NCI-H2196 (cell line): Measurements from ENCODE around the gene LRRC2.
"Not testable (repeated sequence)": the region's sequence is repeated elsewhere in the genome, so short reads cannot be mapped to it uniquely, and the experiment has no call there.

ENCODE experiments used
- DNase-seq: peaks from one replicate; lab custom pipeline; 2025; ENCODE audit not compliant: unreplicated experiment; lab: John Stamatoyannopoulos, UW

The LRRC2 gene

DNA sequence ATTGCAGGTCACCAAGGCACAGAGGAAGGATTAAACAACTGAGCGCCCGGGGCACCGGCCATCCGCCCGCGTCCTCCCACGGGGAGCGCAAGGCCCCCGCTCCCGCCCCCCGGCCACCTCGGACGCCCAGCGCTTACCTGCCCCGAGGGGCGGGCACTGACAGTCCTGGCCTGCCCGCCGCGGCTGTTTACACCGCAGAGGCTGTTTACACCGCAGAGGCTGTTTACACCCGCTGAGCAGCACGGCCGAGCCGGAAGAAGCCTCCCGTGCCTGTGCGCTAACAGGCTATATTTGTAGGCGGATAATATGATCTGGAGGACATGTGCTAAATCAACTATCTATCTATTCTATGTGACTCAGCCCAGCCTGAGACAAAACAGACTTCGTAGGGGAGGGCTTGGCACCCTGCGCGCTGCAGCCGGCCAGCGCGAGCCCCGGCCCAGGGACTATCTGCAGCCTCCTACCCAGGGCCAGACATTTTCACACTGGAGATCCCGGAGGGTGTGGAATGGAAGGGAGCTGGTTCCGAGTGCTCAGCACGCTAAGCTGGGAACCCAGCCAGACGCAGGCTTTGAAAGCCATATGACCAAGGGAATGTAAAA is at the start of gene LRRC2:
Gene LRRC2 (minus strand): TSS at position 263 of the 602 bp plus-strand sequence. CDS start 14,711 bp downstream, outside the sequence.
- no peak for DNase-seq

DNA sequence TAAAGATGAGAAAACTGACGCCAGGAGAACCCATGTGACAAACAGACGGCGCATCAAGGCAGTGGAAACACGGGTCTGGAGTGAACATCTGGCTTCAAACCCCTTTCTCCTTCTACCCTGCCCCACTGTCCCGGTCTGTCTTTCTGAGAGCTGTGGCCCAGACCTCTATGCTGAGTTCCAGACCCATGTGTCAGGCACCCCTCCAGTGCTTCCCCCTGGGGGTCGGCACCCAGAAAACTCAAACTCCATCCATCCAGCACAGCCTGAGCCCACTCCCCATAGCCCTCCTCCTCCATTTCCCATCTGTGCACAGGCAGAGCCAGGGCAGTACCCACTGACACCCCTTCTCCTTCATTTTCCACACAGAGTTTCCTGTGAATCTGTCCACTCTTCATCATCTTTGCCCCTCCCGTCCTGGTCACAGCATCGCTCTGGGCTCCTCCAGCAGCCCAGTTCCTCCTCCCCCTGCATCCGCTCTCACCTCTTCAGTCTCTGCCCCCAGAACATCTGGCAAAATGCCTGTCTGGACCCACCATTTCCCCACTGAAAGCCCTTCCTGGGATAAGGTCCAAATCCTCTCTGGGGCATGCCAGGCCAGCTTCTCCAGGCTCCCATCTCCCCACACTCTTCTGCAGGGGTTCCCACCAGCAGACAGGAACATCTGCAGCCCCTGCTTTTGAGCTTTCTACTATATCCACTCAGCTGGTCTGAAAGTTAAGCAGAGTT is 49.1 kb upstream of the LRRC2 start:
- DNase-seq = no peak

DNA sequence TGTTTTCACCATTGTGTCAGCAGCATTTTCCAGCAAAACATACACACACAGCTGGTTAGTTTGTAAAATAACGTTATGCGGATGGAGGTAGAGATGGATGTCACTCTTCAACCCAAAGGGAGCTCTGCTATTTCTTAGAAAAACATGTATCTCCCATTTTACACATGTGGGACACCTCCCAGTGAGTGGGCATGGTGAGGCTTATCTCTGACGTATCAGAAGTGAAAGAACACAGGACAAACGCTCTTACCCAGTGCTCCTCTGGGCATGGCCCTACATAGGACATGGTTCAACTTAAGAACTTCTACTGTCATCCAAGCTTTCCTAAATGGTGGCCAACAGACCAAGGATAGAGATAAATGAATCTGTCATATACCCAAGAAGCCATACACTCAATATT is 48.3 kb upstream of the LRRC2 start:
- DNase-seq = no peak

- DNase-seq = no peak
Observed at GRCh38 chr3:46613313-46614005, 47.4 kb upstream of the LRRC2 start.

GRCh38 chr3:46612324-46612723 is 46.2 kb upstream of the LRRC2 start, which contains the start of gene FAM240A:
Gene FAM240A, plus strand, starts transcription at chr3:46612525. Its CDS starts 159 bp downstream, at chr3:46612684.
- no peak for DNase-seq

DNA sequence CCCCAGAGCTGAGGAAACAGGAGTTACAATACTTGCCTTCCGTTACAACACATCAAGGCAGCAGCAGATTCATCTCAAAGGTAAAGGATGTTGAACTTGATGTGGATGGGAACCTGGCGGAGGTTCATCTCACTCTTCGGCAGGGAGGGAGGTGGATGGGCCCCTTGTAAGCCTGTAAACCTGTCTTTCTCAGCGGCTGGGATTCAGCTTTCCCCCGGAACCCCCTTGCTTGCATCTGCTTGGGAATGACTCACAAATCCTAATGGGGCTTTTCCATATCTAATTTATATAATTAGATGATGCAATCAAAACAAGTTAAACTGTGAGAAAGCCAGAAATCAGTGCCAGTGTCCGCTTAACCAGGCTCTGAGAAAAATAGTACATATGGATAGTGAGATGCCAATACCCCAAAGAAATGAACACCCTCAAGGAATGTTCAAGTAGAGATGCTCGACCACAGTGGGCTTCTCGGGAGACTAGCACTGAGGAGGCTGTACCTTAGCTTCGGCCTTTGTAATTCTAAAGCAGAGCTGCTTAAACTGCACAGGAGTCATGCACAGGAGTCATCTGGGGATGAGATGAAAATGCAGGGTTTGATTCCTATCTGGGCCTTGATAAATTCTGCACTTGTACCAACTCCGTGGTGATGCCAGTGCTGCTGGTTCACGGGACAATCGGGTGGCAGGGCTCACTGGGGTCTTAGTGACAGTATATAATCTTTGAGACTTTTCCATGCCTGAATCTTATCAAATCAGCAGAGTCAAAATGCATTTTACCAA is 44.0 kb upstream of the LRRC2 start:
- DNase-seq = no peak

DNA sequence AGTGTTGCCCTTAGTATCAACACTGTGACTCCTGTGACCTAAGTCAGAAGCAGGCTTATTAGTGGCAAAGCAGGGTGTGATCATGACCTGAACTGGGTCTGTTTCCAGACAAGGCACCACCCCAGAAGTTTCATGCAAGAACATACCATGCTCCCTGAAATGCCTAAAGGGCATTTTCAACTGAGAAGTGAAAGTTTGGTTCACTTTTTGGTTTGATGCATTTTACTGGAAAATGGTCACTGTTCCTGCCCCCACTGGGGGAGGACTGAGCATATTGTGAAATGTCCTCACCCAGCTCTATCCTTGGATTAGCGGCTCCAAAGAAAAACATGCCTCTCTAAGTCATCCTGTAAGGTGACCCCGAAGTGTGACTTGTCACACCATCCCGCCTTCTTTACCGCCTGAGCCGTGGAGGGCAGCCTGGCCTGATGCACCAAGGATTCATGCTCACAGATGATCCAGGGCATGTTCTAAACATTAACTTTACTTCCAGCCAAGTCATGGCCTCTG is 43.2 kb upstream of the LRRC2 start:
- no peak for DNase-seq

- no peak for DNase-seq
Observed at GRCh38 chr3:46607603-46608028, 41.5 kb upstream of the LRRC2 start.

- DNase-seq = no peak
Observed at GRCh38 chr3:46604127-46604526, 38.0 kb upstream of the LRRC2 start.

DNA sequence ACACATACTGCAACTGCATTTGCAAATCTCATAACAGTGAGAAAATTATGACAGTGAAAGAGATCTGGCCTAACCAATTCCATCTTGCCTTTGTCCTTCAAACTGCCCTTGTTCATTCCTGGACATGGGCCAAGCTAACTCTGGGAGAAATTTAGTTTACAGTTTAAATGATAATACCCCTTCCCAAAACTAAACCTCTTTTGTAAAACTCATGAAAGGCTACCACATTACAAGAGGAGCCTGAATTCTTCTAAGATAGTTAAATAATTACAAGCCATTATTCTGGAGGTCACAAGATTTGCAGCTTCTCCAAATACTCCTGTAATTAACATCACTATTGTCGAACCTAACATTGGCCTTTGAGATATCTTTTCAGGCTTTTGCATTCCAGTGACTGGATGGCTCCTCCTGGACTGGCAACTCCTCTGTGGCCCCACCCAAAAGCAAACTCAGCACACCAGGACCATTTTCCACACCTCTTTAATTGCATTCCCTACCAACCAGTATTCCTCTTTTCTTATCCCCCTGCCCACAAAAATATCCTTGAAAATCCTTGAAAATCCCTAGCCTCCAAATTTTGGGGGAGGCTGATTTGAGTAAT is 37.4 kb upstream of the LRRC2 start:
- DNase-seq = no peak

- DNase-seq = no peak
Observed at GRCh38 chr3:46599590-46599989, 33.5 kb upstream of the LRRC2 start.

- no peak for DNase-seq
Observed at GRCh38 chr3:46595819-46596314, 29.8 kb upstream of the LRRC2 start.

- DNase-seq = no peak
Observed at GRCh38 chr3:46594723-46595122, 28.6 kb upstream of the LRRC2 start.

GRCh38 chr3:46593979-46594378 is 27.9 kb upstream of the LRRC2 start:
- DNase-seq = no peak

GRCh38 chr3:46593274-46593862 is 27.3 kb upstream of the LRRC2 start:
- DNase-seq = no peak

GRCh38 chr3:46587268-46587667 is 21.2 kb upstream of the LRRC2 start:
- DNase-seq = not testable (repeated sequence)

DNA sequence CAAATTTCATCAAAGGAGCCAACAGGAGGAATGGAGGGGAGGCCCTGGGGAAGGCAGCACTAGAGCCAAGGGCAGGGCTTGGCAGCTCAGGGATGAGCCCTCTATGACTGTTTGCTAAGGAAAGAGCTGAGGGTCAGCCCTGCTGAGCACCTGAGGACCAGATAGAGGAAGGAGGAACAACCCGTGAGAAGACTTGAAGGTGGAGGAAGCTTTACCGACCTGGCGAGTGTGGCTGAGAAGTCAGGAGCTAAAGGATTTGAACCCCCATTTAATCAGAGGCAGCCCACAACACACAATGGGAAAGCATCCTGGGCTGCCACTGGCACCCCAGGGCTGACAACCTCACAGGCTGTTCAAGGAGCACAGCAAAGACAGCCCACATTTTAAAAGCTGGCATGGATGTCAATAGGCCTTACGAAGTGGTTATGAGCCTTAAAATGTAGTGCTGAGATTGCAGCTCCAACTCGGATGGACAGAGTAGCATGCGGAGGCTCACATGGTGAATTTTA is 20.7 kb upstream of the LRRC2 start:
- DNase-seq = no peak

GRCh38 chr3:46585799-46586693 is 19.9 kb upstream of the LRRC2 start:
- DNase-seq = no peak
